Right cardiac atrium (tissue), 5 donors: ENCODE results near the gene DOC2B. TPM values are rescaled to one million over a fixed set of nuclear protein-coding genes. Genes with fewer than 3 reads are reported as not detected.
"Not testable (repeated sequence)": the region's sequence is repeated elsewhere in the genome, so short reads cannot be mapped to it uniquely, and the experiment has no call there.

Source experiments
- ATAC-seq, 2 donors: fragments of 200-7000 bp; cut with Tn5 transposase; one replicate each; pipeline versions ENCODE4 v1.8.0 to v1.9.1; 2020; ENCODE audit warnings: moderate library complexity in 2 of 2, mild to moderate bottlenecking in 1 of 2
- DNase-seq, 3 donors: peaks; one replicate each; pipeline ENCODE4 v3.0.0-alpha.2; 2020
- H3K27ac ChIP-seq: one replicate; pipeline ENCODE4 v1.5.1; 2013; ENCODE audit warnings: mild to moderate bottlenecking, low read length, control low read depth, moderate library complexity
- H3K27me3 ChIP-seq: one replicate; pipeline ENCODE4 v1.6.1; 2013; ENCODE audit not compliant: control insufficient read depth, insufficient read depth
- H3K4me1 ChIP-seq: one replicate; pipeline ENCODE4 v1.6.1; 2013; ENCODE audit warnings: low read length; ENCODE audit not compliant: control insufficient read depth, insufficient read depth
- H3K4me3 ChIP-seq: one replicate; pipeline ENCODE4 v1.5.1; 2013; ENCODE audit warnings: low read length, control low read depth
- H3K9me3 ChIP-seq: one replicate; pipeline ENCODE4 v1.6.1; 2013; ENCODE audit warnings: low read length; ENCODE audit not compliant: control insufficient read depth
- WGBS: extraction: QIAGEN DNeasy Blood & Tissue Kit; methylation state at CpG from one replicate; pipeline ENCODE4 v1.1.7; 2013; 5-methylcytosine and 5-hydroxymethylcytosine counted together
- intact Hi-C, 4 donors: fragments of 100-400 bp; cut with DNase I; formaldehyde crosslinking; loops; one replicate each; pipeline versions ENCODE4 v1.11.0 to v1.14.0; 2022 to 2023
- polyA plus RNA-seq: library from polyadenylated mRNA; stranded (reverse); fragments of 200-250 nt; gene quantifications from one replicate; pipeline ENCODE4 v1.2.3, GENCODE V29; 2013
- total RNA-seq, 4 donors: library from RNA; stranded (reverse); fragmentation: NEBNext Ultra II Directional; extraction: Animal tissue kit (Norgen Biotek cat#: 25700); gene quantifications; one replicate each; pipeline ENCODE4 v1.2.1, GENCODE V29; 2021
- donor health status: healthy with polysubstance abuse.
- donor health status: DM: no; HTN: yes; CAD: no.
- donor health status: DM: no; HTN: no; CAD: no.
- donor health status: DM: no; HTN: yes; CAD: no; lungs with severe emphysema.
- donor health status: DM: yes; HTN: yes; CAD: no.

Gene DOC2B
- total and polyA plus RNA-seq, 5 donors, result 2.3 to 5.3 (median 3.0) TPM

DNA sequence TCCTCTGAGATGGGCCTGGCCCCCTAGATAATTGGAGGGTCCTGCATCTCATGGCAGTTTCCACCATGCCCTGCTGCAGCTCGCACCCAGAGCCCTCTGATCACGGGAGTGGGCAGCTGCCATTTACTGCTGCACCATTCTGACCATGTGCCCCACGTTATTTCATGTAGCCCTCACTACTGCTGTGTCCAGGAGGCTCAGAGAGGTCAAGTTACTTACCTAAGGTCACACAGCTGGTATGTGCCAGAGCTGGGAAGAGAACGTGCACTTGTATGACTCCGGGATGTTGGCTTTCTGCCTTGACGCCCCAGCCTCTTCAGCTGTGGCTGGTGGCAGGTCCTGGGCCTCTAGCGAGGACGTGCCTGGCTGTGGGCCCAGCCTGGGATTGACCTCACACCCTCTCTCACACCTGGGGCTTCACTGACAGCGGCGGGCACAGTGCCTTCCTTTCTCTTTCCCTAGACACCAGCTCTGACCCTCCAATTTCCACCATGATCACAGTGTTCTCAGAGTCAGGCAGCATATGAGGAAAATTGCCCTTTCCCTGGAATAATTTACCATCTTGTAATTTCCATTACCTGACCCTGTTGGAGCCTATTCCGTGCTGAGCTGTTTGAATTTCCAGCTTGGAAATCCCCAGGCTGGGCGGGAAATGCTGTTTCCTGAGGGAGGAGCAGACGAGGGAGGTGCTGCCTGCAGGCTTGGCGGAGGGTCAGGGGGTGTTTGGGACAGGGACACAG lies 18.5 kb upstream of the DOC2B start:
- H3K27ac ChIP-seq, result peak overlapping the region; percentile 28
- H3K27me3 ChIP-seq, result no peaks in the 10 kb centered on the region
- H3K4me3 ChIP-seq, result no peak overlapping the region
- intact Hi-C loops, result no loop called here
- DNase-seq (peak; percentile 59 to 86 (median 81)), ATAC-seq (peak; percentile 70 to 81)
- H3K4me1 ChIP-seq, result peaks cover 2% of the 10 kb centered on the region
- WGBS, result 36% methylated on average over 14 of the region's 14 CpGs
- no peaks in the 10 kb centered on the region for H3K9me3 ChIP-seq

DNA sequence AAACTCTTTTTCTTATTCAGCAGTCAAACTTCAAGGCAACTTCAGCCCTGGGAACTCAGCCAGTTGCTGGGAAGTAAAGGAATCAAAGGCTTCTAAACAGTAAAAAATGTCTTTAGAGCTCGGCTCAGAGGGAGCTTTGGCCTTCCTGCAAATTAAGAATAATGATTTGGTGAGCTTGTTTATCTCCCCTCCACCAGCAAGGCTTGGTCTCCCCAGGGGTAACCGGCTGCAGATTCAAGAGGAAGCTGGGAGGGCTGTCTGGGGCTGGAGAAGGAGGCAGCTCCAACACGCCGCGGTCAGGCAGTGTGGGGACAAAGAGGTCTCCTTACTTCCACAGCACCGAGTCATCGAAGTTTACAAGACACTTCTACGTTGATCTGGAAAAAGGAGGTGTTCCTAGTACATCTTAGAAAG lies 17.7 kb upstream of the DOC2B start:
- Histone ChIP-seq H3K4me1 (peaks cover 2% of the 10 kb centered on the region), H3K9me3 (no peaks in the 10 kb centered on the region), H3K27me3 (no peaks in the 10 kb centered on the region), H3K4me3 (no peak overlapping the region), H3K27ac (no peak overlapping the region)
- intact Hi-C loops, result no loop called here
- ATAC-seq (peak; percentile 24 to 29), DNase-seq (peak; percentile 18 to 70 (median 61))
- WGBS, result 20% methylated on average over 8 of the region's 8 CpGs

DNA sequence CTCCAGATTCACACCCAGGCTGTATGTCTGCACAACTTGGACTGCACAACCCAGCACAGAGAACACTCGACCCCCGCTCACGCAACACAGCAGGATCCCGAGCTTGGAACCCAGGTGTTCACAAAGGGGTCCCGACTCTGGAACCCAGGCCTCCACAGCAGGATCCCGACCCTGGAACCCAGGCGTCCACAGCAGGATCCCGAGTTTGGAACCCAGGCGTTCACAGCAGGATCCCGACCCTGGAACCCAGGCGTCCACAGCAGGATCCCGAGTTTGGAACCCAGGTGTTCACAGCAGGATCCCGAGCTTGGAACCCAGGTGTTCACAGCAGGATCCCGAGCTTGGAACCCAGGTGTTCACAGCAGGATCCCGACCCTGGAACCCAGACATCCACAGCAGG lies 16.8 kb upstream of the DOC2B start:
- ATAC-seq, intact Hi-C loops, H3K27ac ChIP-seq, H3K4me3 ChIP-seq, H3K9me3 ChIP-seq, H3K27me3 ChIP-seq, H3K4me1 ChIP-seq: not testable (repeated sequence)
- 94% methylated on average over 15 of the region's 15 CpGs for WGBS
- DNase-seq, result peak in 2 of 3 donors; percentile 8 to 47

DNA sequence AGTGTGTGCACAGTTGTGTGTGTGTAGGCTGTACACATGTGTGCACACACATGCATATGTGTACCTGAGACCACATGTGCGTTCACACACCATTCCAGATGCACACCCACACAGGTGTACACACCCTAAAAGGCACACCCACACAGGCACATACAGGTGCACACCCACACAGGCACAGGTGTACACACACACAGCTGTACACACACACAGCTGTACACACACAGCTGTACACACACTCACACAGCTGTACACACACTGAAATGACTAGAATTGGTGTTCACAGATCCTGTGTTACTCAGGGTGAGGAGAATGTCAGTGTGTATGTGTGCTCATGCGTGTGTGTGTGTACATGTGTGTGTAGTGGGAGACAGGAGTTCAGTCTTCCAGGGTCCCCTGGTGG lies 15.9 kb upstream of the DOC2B start:
- ATAC-seq, result no peak
- 95% methylated on average over 2 of the region's 2 CpGs for WGBS

DNA sequence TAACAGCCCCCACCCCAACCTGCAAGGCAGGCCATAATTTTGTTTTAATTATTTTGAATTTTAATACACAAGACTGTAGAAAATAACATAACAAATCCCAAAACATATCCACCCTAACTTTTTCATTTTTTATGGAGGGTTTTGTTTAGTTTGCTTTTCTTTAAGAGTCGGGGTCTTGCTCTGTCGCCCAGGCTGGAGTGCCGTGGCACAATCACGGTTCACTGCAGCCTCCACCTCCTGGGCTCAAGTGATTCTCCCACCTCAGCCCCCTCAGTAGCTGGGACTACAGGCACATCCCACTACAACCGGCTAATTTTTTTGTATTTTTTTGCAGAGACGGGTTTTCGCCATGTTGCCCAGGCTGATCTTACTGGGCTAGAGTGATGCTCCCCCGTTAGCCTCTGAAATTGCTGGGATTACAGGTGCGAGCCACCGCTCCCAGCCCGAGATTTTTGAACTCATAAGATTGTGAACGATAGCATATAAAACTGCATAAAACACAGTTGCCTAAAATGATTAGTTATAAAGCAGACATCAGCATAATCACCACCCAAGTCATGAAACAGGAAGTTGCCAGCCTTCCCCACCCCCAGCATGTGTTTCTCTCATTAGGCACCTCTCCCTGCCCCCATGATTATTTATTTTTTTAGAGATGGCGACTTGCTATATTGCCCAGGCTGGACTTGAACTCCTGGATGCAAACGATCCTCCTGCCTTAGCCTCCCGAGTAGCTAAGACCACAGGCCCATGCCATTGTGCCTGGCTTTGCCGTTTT lies 13.6 kb upstream of the DOC2B start:
- intact Hi-C loops, result no loop called here
- 86% methylated on average over 16 of the region's 16 CpGs for WGBS
- ATAC-seq (no peak), DNase-seq (peak; percentile 8 to 65 (median 27))
- H3K4me1 ChIP-seq, result peaks cover 2% of the 10 kb centered on the region
- no peak overlapping the region for H3K4me3 ChIP-seq
- no peaks in the 10 kb centered on the region for H3K9me3 ChIP-seq
- H3K27ac ChIP-seq, result no peak overlapping the region
- no peaks in the 10 kb centered on the region for H3K27me3 ChIP-seq

More for the DNA sequence above, 15.9 kb upstream of the DOC2B start:
- intact Hi-C loops, result no loop called here
- peak in 1 of 3 donors; percentile 8 for DNase-seq
- H3K27me3 ChIP-seq, result no peaks in the 10 kb centered on the region
- H3K27ac ChIP-seq, result no peak overlapping the region
- peaks cover 2% of the 10 kb centered on the region for H3K4me1 ChIP-seq
- H3K4me3 ChIP-seq, result no peak overlapping the region
- H3K9me3 ChIP-seq, result no peaks in the 10 kb centered on the region

DNA sequence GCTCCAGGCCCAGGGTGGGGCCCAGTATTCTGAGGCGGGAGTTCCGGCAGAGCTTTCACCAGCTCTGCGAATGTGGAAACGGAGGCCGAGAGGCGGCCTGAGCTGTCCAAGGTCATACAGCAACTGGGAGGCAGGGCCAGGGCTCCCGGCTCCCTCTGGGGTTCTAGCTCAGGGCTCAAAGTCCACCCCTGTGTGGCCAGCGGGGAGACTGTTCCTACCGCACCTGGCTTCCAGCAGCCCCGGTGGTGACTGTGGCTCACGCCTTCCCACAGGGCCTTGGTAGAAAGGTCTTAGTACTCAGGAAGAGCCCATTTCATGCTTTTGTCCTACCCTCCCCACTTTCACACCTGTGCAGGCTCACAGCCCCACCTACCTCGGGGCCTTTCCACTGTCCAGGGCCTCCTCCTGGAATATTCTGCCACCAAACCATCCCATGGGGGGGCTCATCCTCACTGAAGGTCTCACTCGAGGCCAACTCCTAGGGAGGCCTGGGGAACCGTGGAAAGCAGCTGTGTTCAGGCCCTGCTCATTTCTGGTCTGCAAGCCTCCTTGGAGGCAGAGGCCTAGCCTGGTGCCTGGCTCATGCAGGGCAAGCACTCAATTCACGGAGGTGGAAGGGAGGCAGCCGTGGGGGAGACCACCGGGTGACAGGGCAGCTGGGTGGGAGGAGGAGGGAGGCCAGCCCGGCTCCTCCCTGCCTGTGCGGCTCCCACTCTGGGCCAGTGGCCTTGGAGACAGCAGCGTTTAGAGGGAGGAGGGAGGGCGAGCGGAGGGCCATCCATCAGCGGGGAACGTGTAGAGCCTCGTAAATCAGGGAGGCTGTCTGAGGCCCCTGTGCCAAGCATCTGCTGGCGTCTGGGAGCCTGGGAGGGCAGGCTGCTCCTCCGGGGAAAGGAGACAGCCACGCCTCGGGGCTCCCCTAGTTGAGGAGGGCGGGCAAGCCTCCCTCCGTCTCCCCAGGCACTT lies 12.7 kb upstream of the DOC2B start:
- 74% methylated on average over 31 of the region's 31 CpGs for WGBS
- no peaks in the 10 kb centered on the region for H3K27me3 ChIP-seq
- H3K9me3 ChIP-seq, result no peaks in the 10 kb centered on the region
- H3K4me3 ChIP-seq, result no peak overlapping the region
- intact Hi-C loops, result no loop called here
- peak in 2 of 3 donors; percentile 8 to 50 for DNase-seq
- H3K4me1 ChIP-seq, result no peaks in the 10 kb centered on the region
- ATAC-seq, result peak; percentile 22 to 31
- no peak overlapping the region for H3K27ac ChIP-seq

DNA sequence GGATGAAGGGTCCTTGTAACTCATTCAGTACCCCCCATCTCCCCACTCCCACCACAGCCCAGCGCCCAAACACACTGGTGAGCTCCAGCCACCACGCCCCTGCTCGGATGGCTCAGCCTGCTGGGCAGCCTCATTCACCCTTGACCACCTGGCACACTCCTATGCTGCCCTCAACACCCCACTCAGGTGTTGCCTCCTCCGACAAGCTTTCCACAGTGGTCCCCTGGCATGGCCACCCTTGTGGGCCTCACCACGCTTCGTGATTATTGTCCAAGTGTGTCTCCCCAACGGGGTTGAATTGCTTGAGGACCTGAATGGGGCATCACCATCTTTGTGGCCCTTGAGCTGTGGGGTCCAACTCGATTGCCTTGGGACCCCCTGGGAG lies 12.0 kb upstream of the DOC2B start:
- no peak overlapping the region for H3K4me3 ChIP-seq
- H3K4me1 ChIP-seq, result no peaks in the 10 kb centered on the region
- intact Hi-C loops, result no loop called here
- ATAC-seq, result peak; percentile 22 to 29
- H3K27ac ChIP-seq, result no peak overlapping the region
- H3K27me3 ChIP-seq, result no peaks in the 10 kb centered on the region
- no peaks in the 10 kb centered on the region for H3K9me3 ChIP-seq
- peak in 1 of 3 donors; percentile 32 for DNase-seq
- 95% methylated on average over 8 of the region's 8 CpGs for WGBS

DNA sequence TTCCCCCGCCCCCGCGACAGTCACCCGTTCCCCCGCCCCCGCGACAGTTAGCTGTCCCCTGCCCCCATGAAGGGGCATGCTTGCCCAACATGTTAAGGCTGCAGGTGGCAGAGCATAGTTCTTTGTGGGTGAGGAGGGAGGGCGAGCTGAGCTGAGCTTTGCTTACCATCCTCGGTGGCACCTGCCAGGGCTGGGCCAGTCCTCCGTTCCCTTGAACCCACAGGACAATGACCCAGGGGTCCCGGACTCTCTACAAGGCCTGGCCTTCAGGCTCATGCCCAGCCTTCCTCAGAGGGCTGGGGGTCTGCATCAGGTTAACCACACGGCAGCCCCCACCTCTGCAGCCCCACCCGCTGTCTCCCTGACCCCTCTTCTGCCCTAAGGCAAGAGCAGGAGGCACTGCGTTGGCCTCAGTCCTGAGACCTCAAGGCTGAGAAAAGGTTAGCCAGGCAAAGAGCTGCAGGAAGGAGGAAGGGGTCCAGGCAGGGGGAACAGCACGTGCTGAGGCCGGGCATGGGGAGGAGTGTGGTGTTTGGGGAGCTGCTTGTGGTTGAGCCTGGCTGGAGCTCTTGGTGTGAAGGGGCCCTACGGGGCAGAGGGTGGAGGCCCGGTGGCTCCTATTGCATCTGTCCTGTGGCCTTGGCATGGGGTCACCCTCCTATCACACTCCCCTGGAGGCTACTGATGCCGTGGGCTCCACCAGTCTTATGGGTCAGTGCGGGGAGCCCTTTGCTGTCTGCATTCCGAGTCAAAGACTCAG lies 11.4 kb upstream of the DOC2B start:
- intact Hi-C loops, result no loop called here
- no peaks in the 10 kb centered on the region for H3K27me3 ChIP-seq
- peak in 1 of 3 donors; percentile 44 for DNase-seq
- peak; percentile 11 to 12 for ATAC-seq
- H3K27ac ChIP-seq, result no peak overlapping the region
- H3K4me3 ChIP-seq, result no peak overlapping the region
- 92% methylated on average over 21 of the region's 21 CpGs for WGBS
- H3K4me1 ChIP-seq, result no peaks in the 10 kb centered on the region
- no peaks in the 10 kb centered on the region for H3K9me3 ChIP-seq

DNA sequence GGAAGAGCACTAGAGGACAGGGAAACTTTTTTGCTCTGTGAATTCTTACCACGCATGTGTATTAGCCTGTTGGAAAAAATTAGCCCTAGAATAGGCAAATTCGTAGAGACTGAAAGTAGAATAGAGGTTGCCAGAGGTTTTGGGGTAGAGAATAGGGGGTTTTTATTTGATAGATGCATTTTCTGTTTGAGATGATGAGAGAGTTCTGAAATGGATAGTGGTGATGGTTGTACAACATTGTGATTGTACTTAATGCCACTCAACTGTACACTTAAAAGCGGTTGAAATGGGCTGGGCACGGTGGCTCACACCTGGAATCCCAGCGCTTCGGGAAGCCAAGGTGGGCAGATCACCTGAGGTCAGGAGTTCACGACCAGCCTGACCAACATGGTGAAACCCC lies 8.0 kb upstream of the DOC2B start:
- ATAC-seq, result no peak
- no peak for DNase-seq
- 90% methylated on average over 7 of the region's 7 CpGs for WGBS
- H3K9me3 ChIP-seq, result no peaks in the 10 kb centered on the region
- no peaks in the 10 kb centered on the region for H3K4me1 ChIP-seq
- H3K27me3 ChIP-seq, result no peaks in the 10 kb centered on the region
- H3K4me3 ChIP-seq, result no peak overlapping the region
- H3K27ac ChIP-seq, result no peak overlapping the region
- intact Hi-C loops, result no loop called here

DNA sequence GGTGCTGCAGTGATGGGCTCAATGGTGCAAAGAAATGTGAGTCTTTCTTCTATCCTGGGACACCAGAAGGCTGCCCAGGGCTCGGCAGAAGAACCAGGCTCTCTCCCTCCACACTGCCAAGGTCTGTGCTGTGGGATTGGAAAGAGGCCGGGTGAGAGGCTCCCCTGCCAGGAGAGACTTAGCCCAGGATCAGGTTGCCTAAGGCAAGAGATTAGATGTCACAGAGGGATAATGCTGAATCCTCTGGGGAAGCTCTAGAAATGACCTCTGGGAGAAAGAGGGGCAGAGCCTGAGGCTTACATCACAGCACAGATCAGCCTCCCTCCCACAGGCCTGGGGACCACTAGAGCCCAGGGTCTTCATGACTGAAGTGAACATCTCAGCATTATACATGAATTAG lies 5.7 kb upstream of the DOC2B start:
- ATAC-seq (no peak), DNase-seq (no peak)
- Histone ChIP-seq H3K4me1 (no peaks in the 10 kb centered on the region), H3K27me3 (no peaks in the 10 kb centered on the region), H3K4me3 (no peak overlapping the region), H3K27ac (no peak overlapping the region), H3K9me3 (no peaks in the 10 kb centered on the region)
- intact Hi-C loops, result no loop called here
- 71% methylated on average over 2 of the region's 2 CpGs for WGBS
